ENCODE data around the gene TFAP2C. TPM values are rescaled to one million over a fixed set of nuclear protein-coding genes. Genes with fewer than 3 reads are reported as not detected.

The TFAP2C gene
- total RNA-seq, 1 donor from 2014 or later, result 20.5 TPM

DNA sequence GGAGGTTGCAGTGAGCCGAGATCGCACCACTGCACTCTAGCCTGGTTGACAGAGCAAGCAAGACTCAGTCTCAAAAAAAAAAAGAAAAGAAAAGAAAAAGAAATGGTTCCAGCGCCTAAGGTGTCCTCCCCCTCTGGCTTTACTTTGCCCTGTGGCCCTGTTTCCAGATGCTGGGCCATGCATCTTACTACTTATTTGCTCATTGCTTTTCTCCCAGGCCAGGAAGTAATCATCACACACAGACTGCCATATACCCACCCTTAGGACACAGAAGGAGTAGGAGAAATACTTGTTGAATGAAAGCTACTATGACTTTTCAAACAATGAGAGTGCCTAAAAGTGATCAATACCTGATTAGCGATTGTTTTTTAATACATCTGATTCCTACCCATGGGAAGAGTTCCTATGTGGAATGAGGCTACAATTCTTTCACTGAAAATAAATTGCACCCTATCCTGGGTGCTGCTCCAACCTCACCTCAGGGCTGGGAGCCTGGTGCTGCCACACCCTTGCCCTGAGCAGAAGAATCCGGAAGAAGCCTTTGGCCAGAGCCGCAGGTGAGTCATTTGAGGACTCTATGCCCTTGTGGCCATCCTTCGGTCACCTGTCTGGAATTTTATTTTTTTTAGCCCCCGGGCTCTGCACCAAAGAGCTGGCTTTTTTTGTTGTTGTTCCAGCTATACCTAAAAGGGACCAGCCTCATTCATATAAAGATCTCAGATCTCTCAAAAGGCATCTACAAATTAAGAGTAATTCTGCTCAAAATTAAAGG lies 22.7 kb upstream of the TFAP2C start:
- H3K9me3 Mint-ChIP-seq, result no peaks in the 10 kb centered on the region
- peak overlapping the region; percentile 12 for H3K4me3 Mint-ChIP-seq

DNA sequence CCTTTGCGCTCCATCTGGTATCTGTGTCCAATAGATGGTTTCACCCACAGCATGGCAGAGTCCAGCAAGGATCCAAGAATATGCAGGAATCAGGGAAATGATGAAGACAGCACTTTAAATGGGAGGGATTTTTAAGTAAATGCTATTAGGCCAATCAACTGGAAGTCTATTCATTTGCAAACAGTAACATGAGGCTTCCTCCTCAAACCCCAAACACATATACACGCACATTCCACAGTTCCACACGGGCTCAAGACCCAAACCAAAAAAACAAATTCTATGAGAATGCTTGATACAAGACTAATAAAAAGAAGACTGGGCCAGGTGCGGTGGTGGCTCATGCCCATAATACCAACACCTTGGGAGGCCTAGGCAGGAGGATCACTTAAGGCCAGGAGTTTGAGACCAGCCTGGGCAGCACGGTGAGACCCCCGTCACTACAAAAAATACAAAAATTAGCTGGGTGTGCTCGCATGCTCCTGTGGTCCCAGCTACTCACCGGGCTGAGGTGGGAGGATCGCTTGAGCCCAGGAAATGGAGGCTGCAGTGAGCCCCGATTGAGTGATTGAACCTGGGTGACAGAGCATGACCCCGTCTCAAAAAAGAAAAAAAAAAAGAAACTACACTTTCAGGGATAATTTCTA lies 21.9 kb upstream of the TFAP2C start:
- Mint-ChIP-seq H3K27me3 (no peaks in the 10 kb centered on the region), H3K4me3 (no peak overlapping the region), H3K9me3 (no peaks in the 10 kb centered on the region), H3K27ac (peak overlapping the region; percentile 93), H3K36me3 (no peaks in the 10 kb centered on the region), H3K4me1 (ENCODE audit: unreplicated experiment) (peaks cover 8% of the 10 kb centered on the region)
- DNase-seq (ENCODE audit: extremely low spot score, unreplicated experiment), result no peak
- TF ChIP-seq, protein P1, sequence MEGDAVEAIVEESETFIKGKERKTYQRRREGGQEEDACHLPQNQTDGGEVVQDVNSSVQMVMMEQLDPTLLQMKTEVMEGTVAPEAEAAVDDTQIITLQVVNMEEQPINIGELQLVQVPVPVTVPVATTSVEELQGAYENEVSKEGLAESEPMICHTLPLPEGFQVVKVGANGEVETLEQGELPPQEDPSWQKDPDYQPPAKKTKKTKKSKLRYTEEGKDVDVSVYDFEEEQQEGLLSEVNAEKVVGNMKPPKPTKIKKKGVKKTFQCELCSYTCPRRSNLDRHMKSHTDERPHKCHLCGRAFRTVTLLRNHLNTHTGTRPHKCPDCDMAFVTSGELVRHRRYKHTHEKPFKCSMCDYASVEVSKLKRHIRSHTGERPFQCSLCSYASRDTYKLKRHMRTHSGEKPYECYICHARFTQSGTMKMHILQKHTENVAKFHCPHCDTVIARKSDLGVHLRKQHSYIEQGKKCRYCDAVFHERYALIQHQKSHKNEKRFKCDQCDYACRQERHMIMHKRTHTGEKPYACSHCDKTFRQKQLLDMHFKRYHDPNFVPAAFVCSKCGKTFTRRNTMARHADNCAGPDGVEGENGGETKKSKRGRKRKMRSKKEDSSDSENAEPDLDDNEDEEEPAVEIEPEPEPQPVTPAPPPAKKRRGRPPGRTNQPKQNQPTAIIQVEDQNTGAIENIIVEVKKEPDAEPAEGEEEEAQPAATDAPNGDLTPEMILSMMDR (conservative IDR thresholded peaks at IDR 0.05), result no peak

More for the DNA sequence above, 22.7 kb upstream of the TFAP2C start:
- Mint-ChIP-seq H3K36me3 (no peaks in the 10 kb centered on the region), H3K27ac (peak overlapping the region; percentile 93), H3K4me1 (ENCODE audit: unreplicated experiment) (peaks cover 8% of the 10 kb centered on the region), H3K27me3 (no peaks in the 10 kb centered on the region)
- DNase-seq (ENCODE audit: extremely low spot score, unreplicated experiment), result no peak
- TF ChIP-seq, protein P1 (conservative IDR thresholded peaks at IDR 0.05), result no peak

DNA sequence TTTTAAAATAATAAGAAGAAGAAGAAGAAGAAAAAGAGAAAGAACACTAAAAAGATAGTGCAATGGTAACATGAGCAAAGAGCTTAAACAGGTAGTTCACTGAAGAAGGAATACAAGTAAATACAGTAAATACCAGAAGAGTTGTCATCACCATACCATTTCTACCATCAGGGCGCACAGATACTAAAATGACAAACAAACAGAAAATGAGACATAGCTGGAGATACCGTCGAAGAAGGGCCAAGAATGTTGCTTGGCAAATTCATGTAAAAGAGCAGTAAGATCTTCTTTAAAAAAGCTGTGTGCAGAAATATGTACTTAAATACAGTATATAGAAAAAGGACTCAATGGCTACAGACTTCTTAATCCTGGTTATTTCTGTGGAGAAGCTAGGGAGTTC lies 20.7 kb upstream of the TFAP2C start:
- TF ChIP-seq, protein P1 (conservative IDR thresholded peaks at IDR 0.05), result no peak
- H3K9me3 Mint-ChIP-seq, result no peaks in the 10 kb centered on the region
- H3K4me1 Mint-ChIP-seq (ENCODE audit: unreplicated experiment), result peaks cover 8% of the 10 kb centered on the region
- H3K27ac Mint-ChIP-seq, result no peak overlapping the region
- no peak overlapping the region for H3K4me3 Mint-ChIP-seq
- H3K36me3 Mint-ChIP-seq, result no peaks in the 10 kb centered on the region
- no peaks in the 10 kb centered on the region for H3K27me3 Mint-ChIP-seq
- no peak for DNase-seq (ENCODE audit: extremely low spot score, unreplicated experiment)

DNA sequence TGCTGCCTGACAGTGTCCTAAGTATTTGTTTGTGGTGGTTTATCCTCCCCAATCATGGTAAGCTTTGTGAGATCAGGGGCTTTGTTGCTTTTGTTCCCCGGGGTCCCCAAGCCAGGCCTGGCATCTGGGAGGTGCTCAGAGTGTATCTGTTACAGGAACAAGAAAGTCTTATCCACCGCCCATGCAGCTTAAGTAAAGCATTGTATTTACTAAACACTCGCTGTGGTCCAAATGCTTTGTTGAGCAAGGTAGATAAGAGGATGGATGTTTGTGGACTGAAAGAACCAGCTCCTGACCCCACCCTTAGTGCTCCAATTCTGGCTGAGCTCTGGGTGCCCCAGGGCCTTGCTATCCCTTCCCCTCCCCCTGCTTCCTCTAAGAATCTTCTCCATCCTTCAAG lies 19.8 kb upstream of the TFAP2C start:
- TF ChIP-seq, protein P1 (conservative IDR thresholded peaks at IDR 0.05), result no peak
- Mint-ChIP-seq H3K4me1 (ENCODE audit: unreplicated experiment) (peaks cover 8% of the 10 kb centered on the region), H3K36me3 (no peaks in the 10 kb centered on the region), H3K27ac (no peak overlapping the region), H3K9me3 (no peaks in the 10 kb centered on the region), H3K27me3 (no peaks in the 10 kb centered on the region), H3K4me3 (no peak overlapping the region)
- DNase-seq (ENCODE audit: extremely low spot score, unreplicated experiment), result no peak

DNA sequence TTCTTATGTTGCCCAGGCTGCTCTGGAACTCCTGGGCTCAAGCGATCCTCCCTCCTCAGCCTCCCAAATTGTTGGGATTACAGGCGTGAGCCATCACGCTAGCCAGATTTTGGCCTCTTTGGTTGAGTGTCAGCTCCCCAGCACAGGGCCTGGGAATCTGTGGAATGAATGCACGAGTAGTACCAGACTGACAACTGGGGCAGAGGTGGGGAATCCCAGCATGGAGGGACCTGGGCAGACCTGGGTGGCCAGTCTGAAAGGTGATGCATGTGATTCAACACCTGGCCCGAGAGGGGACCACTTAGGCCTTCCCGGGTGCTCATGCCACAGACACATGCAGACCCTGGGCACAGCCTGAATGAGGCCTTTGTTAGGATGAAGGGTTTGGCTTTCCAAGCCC lies 19.0 kb upstream of the TFAP2C start:
- TF ChIP-seq, protein P1 (conservative IDR thresholded peaks at IDR 0.05), result no peak
- Mint-ChIP-seq H3K4me3 (no peak overlapping the region), H3K36me3 (no peaks in the 10 kb centered on the region), H3K27me3 (no peaks in the 10 kb centered on the region), H3K9me3 (no peaks in the 10 kb centered on the region), H3K4me1 (ENCODE audit: unreplicated experiment) (peaks cover 8% of the 10 kb centered on the region), H3K27ac (no peak overlapping the region)
- no peak for DNase-seq (ENCODE audit: extremely low spot score, unreplicated experiment)
